Stomach (tissue), 9 donors: Measurements from ENCODE around the gene MMD. TPM values are rescaled to one million over a fixed set of nuclear protein-coding genes. Genes with fewer than 3 reads are reported as not detected.

Experiments used
- DNase-seq, 2 donors: peaks; one replicate each; pipeline versions ENCODE4 v3.0.0 to v3.0.0-alpha.2; 2013 to 2019
- H3K27ac ChIP-seq, 5 donors: fragments of 200-600 bp in 4 of 5; sonication (generic) in 4 of 5; one replicate each; pipeline ENCODE4 v1.5.1; 2013 to 2019; ENCODE audit warnings: mild to moderate bottlenecking in 1 of 5, moderate library complexity in 1 of 5
- H3K27me3 ChIP-seq, 3 donors: fragments of 200-600 bp; sonication (generic); one replicate each; pipeline ENCODE4 v1.5.1; 2017 to 2019; ENCODE audit warnings: mixed run types in 1 of 3
- H3K36me3 ChIP-seq, 4 donors: fragments of 200-600 bp; sonication (generic); 1 replicate in 3 of 4; 2 replicates in 1 of 4; pipeline ENCODE4 v1.5.1; 2016 to 2019
- H3K4me1 ChIP-seq, 4 donors: fragments of 200-600 bp; sonication (generic); one replicate each; pipeline ENCODE4 v1.5.1; 2016 to 2019
- H3K4me3 ChIP-seq, 4 donors: fragments of 200-600 bp; sonication (generic) in 3 of 4; one replicate each; pipeline ENCODE4 v1.5.1; 2016 to 2019; ENCODE audit warnings: mild to moderate bottlenecking in 1 of 4
- H3K9me3 ChIP-seq, 4 donors: fragments of 200-600 bp; sonication (generic); one replicate each; pipeline ENCODE4 v1.5.1; 2016 to 2019
- CTCF ChIP-seq, 7 experiments: fragments of 450-650 bp in 4 of 7; fragments of 200-600 bp in 3 of 7; sonication (generic) in 3 of 7; IDR thresholded peaks; one replicate each; pipeline ENCODE4 v1.5.1; 2016 to 2019; ENCODE audit warnings: antibody characterized with exemption in 7 of 7, control low read depth in 2 of 7, mild to moderate bottlenecking in 1 of 7
- EP300 ChIP-seq: sonication (generic); formaldehyde crosslinking; IDR thresholded peaks from one replicate; pipeline ENCODE4 v1.6.1; 2017; ENCODE audit warnings: antibody characterized with exemption
- POLR2A ChIP-seq, 4 donors: fragments of 450-650 bp; IDR thresholded peaks; one replicate each; pipeline ENCODE4 v1.6.1; 2016; ENCODE audit warnings: antibody characterized with exemption in 4 of 4, control low read depth in 2 of 4, mild to moderate bottlenecking in 1 of 4, moderate library complexity in 1 of 4
- POLR2AphosphoS5 ChIP-seq, 3 donors: sonication (generic); formaldehyde crosslinking; IDR thresholded peaks; one replicate each; pipeline ENCODE4 v1.6.1; 2016; ENCODE audit warnings: antibody characterized with exemption in 3 of 3
- WGBS, 5 donors: extraction: QIAGEN DNeasy Blood & Tissue Kit in 3 of 5; methylation state at CpG; one replicate each; pipeline versions ENCODE4 v1.1.5 to v1.1.7; 2013 to 2018; 5-methylcytosine and 5-hydroxymethylcytosine counted together
- intact Hi-C: fragments of 100-400 bp; cut with DNase I; formaldehyde crosslinking; loops from one replicate; pipeline ENCODE4 v1.15.1; 2023; ENCODE audit warnings: low total_unique reads
- polyA plus RNA-seq, 3 donors: library from polyadenylated mRNA; stranded (reverse); fragments of 200-250 nt; gene quantifications; one replicate each; pipeline ENCODE4 v1.2.3, GENCODE V29; 2013
- total RNA-seq, 5 donors: library from RNA; depleted of rRNA; stranded (reverse); fragments of >200 nt; gene quantifications; one replicate each; pipeline versions ENCODE4 v1.1.0 to v1.2.3, GENCODE V29; 2014 to 2016
- donor health status: healthy with polysubstance abuse.
- donor health status: Bipolar disorder and iron deficiency.
- donor health status: healthy.

MMD gene
- total and polyA plus RNA-seq, 8 donors: 3.1 to 65.3 (median 12.5) TPM

DNA sequence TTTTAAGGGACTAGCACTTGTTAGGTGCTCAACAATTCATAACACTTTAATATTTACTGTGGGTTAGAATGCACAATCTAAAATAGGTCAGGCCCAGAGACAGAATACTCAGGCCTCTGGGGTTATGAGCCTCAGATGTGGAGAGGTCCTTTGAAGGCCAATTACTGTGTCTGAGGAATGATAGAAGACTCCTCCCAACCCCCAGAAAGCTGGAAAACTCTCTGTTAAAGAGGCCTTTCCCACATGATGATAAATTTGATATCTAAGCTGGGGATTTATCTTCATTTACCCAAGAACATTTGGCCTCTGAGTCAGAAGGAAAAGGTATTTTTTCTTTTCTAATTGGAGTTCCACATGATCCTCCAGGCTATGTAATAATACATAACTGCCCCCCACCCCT, 41.1 kb upstream of the MMD start:
- Histone ChIP-seq H3K27ac (no peak overlapping the region), H3K4me3 (no peak overlapping the region), H3K9me3 (no peaks in the 10 kb centered on the region), H3K27me3 (no peaks in the 10 kb centered on the region), H3K36me3 (no peaks in the 10 kb centered on the region), H3K4me1 (no peaks in the 10 kb centered on the region)
- no peak for DNase-seq
- TF ChIP-seq EP300 (no peak), CTCF (IDR thresholded peaks at IDR 0.05) (no peak), POLR2AphosphoS5 (IDR thresholded peaks at IDR 0.05) (no peak), POLR2A (IDR thresholded peaks at IDR 0.05) (no peak)
- intact Hi-C loops: no loop called here

GRCh38 chr17:55462234-55462633, 40.6 kb upstream of the MMD start:
- Histone ChIP-seq H3K36me3 (no peaks in the 10 kb centered on the region), H3K4me3 (no peak overlapping the region), H3K9me3 (no peaks in the 10 kb centered on the region), H3K27me3 (no peaks in the 10 kb centered on the region), H3K4me1 (no peaks in the 10 kb centered on the region), H3K27ac (no peak overlapping the region)
- no peak for DNase-seq
- no peak for TF ChIP-seq CTCF (IDR thresholded peaks at IDR 0.05)
- TF ChIP-seq POLR2A (IDR thresholded peaks at IDR 0.05): no peak
- TF ChIP-seq EP300: no peak
- TF ChIP-seq POLR2AphosphoS5 (IDR thresholded peaks at IDR 0.05): no peak
- 73 to 87% (median 85%) methylated on average over 1 of the region's 1 CpG for WGBS, 5 donors
- intact Hi-C loops: no loop called here

DNA sequence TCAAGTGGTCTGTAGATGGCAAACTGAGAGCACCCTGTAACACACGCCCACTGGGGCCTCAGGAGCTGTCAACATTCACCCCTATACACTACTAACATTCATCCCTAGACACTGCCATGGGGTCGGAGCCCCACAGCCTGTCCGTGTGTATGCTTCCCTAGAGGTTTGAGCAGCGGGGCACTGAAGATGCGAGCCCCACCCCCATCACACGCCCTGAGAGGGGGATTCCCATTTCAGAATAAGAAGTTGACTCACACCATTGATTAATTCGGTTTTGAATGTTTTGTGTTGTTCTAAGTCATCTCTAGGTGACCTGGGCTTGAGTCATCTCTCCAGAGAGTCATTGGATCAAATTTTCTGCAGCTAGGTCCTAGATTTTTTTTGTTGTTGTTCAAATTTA, 37.3 kb upstream of the MMD start:
- DNase-seq: no peak
- Histone ChIP-seq H3K36me3 (no peaks in the 10 kb centered on the region), H3K4me1 (peaks cover 0 to 9% (median 4%) of the 10 kb centered on the region in 4 donors), H3K27me3 (no peaks in the 10 kb centered on the region), H3K27ac (no peak overlapping the region), H3K9me3 (no peaks in the 10 kb centered on the region), H3K4me3 (no peak overlapping the region)
- intact Hi-C loops: no loop called here
- no peak for TF ChIP-seq CTCF (IDR thresholded peaks at IDR 0.05)
- no peak for TF ChIP-seq EP300
- TF ChIP-seq POLR2AphosphoS5 (IDR thresholded peaks at IDR 0.05): no peak
- WGBS, 5 donors: 71 to 87% (median 77%) methylated on average over 7 of the region's 7 CpGs

GRCh38 chr17:55458287-55458900, 36.8 kb upstream of the MMD start:
- intact Hi-C loops: no loop called here
- no peak overlapping the region for H3K4me3 ChIP-seq
- H3K27ac ChIP-seq: no peak overlapping the region
- H3K4me1 ChIP-seq: peaks cover 0 to 14% (median 4%) of the 10 kb centered on the region in 4 donors
- no peaks in the 10 kb centered on the region for H3K9me3 ChIP-seq
- no peak for DNase-seq
- WGBS, 5 donors: 79 to 86% (median 82%) methylated on average over 18 to 22 of the region's 22 CpGs
- no peak for TF ChIP-seq EP300
- H3K36me3 ChIP-seq: no peaks in the 10 kb centered on the region
- no peaks in the 10 kb centered on the region for H3K27me3 ChIP-seq

DNA sequence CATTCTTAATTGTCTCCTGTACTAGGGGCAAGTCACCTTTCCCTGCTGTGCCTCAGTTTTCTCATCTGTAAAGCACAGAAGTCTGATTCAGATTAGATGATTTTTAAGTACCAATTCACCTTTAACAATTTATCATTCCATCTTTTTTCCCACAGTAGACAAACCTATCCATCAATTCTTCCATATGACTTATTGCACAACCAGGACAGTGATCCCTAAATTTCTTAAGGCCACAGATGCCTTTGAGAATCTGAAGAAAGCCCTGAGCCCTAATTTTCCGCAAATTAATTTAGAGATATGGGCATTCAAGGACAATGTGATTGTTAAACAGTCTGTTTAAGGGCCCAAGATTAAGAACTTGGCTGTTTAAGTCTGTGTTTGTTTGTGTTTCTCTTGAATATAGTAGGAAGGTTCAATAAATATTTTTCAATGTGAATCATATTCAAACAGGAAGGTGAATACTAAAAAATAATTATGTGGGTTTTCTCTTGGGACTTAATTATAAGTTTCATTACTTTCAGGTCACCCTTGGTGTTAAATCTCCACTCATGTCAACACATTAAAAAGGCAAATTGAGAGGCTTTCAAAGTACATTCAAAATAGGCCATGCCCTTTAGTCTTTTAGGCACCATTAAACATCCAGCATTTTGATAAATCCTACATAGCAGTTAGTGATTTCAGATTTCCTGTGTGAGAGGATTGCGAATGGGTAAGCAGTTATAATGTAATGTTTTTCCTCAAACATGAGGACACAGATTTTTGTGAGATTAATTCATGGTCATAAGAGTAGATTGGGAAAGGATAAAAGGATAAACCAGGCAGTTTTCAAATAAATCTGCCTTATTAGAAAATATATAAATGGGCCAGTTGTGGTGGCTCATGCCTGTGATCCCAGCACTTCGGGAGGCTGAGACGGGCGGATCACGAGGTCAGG, 34.9 kb upstream of the MMD start:
- Histone ChIP-seq H3K4me1 (peaks cover 0 to 32% (median 10%) of the 10 kb centered on the region in 4 donors), H3K9me3 (no peaks in the 10 kb centered on the region), H3K27me3 (no peaks in the 10 kb centered on the region), H3K36me3 (no peaks in the 10 kb centered on the region), H3K4me3 (no peak overlapping the region), H3K27ac (no peak overlapping the region)
- no peak for TF ChIP-seq POLR2AphosphoS5 (IDR thresholded peaks at IDR 0.05)
- TF ChIP-seq POLR2A (IDR thresholded peaks at IDR 0.05): no peak
- WGBS, 5 donors: 86 to 95% (median 90%) methylated on average over 6 of the region's 6 CpGs
- no peak for DNase-seq
- intact Hi-C loops: no loop called here
